GM21529 (cell line): Measurements from ENCODE around the gene MPZL2.

Experiments
- ATAC-seq: cut with Tn5 transposase; IDR thresholded peaks from one replicate; pipeline ENCODE4 v1.9.1; 2021; ENCODE audit not compliant: unreplicated experiment

The MPZL2 gene

DNA sequence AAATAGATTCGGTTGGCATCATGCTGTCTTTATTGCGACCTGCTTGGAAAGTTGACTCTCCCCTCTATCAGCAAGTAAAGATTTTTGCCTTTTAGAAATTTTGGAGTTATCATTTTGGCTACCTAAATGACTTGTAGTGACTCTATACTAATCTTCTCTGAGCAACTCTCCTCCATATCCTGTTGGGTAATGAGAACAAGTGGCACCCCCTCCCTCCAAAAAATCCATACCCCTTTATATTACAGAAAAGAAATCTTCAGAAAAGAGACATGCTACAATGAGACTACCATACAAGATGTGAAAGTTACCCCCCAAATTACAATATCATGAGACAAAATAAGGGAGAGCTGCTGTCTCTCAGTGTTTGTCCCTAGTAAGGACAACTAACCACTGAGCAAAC, 40.5 kb downstream of the MPZL2 start:
- no peak for ATAC-seq

DNA sequence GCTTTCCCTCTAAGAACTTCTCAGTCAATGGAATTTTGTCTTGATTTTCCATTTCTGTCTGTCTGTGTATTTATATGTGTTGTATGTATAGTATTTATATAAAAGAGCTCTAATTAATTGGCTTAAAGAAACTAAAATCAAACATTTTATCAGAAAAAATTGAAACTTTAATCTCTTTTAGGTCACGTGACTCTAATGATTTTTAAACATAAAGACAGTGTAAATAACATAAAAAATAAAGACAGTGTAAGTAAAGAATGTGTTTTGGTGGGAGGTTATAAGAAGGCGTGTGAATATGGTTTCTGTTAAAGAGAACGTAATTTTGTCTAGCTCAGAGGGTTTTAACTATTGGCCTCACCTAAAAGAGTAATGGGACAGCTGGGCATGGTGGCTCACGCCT, 41.7 kb downstream of the MPZL2 start:
- no peak for ATAC-seq

DNA sequence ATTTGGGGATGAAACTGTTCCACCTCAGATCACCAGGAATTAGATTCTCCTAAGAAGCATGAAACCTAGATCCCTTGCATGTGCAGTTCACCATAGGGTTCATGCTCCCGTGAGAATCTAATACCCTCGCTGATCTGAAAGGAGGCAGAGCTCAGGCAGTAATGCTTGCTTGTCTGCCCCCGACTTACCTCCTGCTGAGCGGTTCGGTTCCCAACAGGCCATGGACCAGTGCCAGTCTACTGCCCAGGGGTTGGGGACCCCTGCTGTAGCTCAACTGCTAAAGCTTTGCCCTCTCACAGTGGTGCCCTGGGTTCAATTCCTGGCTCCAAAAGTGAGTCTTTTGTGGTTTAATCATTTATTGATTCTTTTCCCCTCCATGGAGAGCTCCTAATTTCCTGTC, 42.7 kb downstream of the MPZL2 start:
- ATAC-seq: no peak

DNA sequence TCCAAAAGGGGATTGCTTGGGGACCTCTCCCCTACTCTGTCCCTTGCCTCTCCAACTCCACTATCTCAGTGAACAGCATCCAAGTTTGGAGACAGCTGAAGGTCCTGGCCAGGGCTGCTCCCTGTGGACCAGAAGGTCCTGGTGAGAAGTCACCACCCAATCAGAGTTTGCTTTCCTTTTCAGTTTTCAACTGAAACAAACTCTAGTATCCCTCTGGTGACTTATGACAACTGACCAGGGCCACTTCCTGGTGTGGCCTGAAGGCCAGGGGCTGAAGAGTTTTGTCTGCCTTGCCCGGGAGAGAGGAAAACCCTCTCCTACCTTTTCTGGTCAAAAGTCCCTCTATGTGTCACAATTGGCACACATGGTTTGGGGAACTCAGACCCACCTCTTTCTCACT, 44.4 kb downstream of the MPZL2 start:
- ATAC-seq: no peak

DNA sequence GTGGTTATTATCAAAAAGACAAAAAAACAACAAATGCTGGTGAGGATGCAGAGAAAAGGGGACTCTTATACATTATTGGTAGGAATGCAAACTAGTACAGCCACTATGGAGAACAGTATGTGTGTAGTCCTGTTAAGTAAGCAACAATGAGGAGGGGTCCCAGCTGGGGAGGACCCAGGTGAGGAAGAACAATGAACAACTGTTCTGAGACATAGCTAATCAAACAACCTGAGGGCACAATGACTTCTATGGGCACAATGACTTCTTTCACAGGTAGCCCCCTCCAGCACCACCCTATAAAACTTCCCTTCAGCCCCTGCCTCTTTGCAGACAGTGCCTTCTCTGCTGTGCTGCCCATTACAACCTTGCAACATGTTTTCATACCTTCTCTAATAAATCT, 44.9 kb downstream of the MPZL2 start:
- no peak for ATAC-seq

DNA sequence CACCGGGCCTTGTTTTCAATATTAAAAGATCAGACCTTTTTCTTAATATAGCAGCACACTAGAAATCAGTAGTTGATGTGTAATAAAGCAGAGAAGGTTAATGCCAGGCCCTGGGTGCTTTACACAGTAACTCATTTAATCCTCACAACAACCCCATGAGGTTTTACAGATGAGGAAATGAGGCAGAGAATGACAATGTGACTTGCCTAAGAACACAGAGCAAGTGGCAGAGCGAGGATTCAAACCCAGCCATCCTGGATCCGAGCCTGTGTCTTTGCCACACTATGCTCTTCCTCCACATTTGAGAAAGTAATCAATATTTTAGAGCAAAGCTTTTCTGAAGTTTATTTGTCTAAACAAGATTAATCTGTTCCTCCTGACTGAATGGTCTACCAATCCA, 46.5 kb downstream of the MPZL2 start:
- no peak for ATAC-seq

DNA sequence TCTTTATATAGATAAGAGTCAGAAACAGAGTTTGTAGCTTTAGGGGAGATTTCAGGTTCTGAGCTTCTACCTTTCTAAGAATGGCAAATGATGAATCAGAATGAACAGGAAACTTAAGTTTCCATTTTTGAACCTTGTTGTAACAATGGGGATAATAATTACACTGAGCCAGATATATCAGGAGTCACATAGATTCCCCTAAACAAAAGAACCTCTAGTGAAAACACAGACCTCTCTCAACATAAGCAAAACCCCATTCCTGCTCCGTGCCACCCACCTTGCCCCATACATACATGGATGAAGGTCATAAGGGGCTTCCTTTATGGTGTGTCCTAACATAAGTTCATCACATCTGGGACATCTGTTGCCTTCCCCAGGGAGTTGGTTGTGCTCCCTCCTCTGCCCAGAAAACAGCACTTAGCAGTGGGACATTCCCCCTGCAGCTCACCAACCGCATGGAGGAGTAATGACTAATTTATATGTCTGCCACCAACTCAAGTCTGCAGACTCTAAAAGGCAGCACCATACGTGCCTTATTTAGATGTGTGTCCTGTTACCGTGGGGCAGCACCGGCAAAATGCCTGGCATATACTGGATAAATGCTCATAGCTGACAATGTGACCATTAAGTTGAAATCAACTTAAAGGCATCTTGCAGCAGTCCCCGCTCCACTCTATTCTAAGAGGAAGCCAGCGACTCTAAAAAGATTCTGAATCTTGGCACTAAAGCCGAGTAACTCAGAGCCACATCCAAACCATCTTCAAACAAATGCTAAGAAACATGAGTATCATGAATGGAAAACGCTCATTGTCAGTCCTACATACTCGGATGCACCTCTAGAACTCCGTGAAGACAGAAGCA, 47.2 kb downstream of the MPZL2 start:
- ATAC-seq: peak; percentile 56

DNA sequence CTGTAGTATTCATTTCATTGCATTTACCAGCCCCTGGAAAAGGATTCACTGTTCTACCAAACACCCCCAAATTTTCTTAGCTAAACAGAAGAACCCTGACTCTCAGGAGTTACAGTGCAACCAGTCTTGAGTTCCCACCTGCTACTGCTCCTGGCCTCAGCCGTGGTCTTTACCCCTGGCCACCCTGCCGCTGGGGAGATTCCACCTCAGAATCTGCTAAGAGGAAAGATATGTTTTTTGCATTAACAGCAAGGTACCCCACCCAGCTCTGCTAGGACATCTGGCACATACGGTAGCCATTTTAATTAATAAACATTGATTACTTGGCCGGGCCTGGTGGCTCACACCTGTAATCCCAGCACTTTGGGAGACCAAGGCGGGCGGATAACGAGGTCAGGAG, 48.3 kb downstream of the MPZL2 start:
- no peak for ATAC-seq

DNA sequence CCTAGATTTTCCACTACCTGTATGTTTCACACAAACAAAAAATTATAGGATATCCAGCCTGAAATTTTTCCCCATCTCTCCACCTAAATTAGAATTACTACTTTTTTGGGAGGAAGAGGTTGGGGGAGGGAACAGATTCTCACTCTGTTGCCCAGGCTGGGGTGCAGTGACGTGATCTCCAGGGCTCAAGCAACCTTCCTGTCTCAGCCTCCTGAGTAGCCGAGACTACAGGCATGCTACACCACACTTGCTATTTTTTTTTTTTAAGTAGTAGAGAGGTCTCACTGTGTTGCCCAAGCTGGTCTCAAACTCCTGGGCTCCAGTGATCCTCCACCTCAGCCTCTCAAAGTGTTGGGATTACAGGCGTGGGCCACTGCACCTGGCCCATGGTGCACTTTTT, 48.8 kb downstream of the MPZL2 start:
- ATAC-seq: no peak

DNA sequence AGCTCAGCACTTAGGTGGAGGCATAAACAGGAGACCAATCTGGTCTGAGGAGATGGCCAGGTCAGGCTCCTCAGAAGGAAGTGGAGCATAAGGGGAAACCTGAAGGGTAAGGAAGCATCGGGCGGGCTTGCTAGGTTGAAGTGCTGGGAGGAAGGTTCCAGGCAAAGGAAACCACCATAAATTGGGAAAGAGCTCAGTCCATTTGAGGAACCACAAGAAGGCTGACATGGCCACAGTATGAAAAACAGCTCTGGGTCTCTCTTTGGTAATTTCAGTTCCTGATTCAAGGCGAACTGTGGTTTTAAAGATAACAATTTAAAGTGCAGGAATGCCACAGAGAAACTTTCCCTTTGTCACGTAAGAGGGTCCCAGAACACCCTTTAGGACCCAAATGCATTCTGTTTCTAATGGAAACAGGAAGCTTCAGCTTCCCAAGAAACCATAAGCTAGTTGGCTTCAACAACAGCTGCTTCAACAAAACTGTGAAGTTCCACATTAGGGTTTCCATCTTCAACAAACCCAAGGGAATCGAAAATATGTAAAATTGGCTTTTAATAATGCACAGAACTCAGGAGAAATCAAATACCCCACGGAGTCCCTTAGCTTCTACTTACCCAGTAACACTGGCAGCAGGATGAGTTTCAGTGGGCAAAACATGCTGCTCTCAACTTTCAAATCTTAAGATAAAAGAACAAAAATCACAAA, 49.7 kb downstream of the MPZL2 start:
- peak; percentile 48 for ATAC-seq

DNA sequence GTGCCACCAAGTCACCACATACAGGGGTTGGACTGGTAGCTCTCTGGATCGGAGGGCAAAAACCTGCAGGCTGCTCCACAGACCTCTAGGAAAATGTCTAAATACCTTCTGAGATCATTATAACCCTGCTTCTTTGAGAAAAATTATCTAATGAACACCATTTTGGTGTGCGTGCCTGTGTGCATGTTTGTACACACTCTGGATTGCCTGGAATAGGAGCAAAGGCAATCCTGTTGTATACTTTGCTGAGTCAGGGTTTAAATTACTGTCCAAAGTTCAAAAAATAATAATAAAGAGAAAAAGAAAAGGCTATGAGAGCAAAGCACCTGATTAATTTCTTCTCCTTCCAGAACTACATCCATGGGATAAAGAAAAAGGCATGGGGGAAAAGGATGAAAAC, 50.3 kb downstream of the MPZL2 start:
- ATAC-seq: no peak

DNA sequence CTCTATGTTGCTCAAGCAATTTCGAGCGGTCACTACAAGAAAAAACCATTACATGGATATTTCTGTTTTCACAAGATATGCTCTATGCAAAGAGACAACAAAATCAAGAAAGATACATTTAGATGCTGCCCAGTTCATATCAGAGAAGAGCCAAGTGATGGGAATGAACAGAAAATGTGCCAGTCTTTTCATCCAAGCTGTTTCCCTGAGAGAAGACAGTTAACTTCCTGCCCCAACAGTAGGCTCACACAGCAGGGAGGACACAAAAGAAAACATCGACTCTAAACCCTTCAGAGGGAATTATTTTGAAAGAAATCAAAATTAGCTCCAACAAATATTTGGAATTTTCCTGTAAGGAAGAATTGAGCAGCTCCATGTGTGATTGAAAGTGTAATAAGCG, 50.9 kb downstream of the MPZL2 start:
- no peak for ATAC-seq

DNA sequence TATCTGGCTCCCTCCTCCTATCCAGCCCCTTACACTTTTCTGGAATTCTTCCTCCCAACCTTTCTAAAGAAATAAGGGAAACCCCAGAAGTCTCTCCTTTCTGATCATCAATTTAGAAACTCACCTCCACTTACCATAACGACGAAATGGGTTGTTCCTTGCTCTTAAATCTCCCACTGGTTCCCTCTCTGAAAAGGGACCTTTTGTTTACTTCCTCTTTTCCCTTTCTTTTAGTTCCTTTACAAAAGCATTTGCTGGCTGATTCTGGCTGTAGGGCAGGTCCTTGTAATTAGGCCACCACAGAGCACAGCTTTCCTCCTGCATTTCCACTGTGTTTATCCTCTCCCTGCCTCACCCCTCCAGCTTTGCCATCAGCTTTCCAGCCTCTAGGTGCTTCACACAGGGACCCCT, 51.3 kb downstream of the MPZL2 start:
- ATAC-seq: no peak

DNA sequence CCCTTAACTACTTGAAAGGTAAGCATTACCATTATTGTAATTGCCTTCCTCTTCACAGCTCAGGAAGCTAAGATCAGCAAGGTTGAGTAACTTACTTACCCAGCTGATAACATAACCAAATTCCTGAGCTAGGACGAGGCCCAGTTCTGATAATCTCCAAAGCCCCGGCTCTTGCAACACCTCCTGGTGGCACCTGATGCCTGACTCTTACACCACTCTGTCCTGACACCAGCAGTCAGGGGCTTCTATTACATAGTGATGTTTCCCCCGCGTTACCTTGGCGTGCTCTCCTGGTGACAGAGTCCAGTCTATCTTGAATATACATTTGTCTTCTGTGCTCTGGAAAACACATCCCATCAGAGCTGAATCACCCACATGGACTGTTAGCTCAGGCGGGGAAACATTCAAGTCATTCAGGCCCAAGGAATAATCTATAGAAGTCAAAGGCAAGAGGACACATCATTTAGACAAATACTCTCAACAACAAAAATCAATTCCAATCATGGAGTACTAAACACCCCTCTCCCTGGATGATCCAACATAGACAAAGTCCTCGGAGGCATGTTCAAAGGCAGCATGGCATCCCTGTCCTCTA, 51.9 kb downstream of the MPZL2 start:
- no peak for ATAC-seq

DNA sequence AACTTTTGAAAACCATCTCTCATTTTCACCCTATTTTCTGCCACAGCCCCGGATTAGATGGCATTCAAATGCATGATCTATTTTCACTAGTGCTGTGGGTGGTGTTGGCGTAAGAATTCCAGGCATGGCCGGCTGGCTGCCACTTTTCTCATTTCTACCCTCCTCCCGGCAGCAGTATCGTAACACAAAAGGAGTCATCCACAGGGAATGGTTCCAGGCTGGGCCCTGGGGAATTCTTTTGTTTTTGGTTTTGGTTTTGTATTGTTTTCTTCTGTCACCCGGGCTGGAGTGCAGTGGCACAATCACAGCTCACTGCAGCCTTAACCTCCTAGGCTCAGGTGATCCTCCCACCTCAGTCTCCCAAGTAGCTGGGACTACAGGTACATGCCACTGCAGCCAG, 53.1 kb downstream of the MPZL2 start:
- ATAC-seq: no peak

DNA sequence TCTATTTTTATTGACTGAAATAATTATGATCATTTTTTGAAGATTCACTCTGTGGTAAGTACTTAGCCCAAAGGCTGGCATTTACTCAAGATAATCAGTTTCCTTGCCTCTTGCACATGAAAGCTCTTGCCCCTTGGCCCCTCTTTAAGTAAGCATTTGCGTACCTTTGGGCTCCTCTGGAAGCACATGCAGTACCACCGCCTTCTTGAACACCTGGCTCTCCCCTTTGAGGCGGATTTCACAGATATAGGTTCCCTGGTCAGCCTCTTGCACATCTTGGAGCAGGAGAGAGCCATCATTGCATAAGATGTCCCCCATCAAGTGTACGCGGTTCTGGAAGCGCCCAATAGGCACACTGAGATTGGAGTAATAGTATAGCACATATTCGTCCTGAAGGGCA, 53.8 kb downstream of the MPZL2 start:
- no peak for ATAC-seq

DNA sequence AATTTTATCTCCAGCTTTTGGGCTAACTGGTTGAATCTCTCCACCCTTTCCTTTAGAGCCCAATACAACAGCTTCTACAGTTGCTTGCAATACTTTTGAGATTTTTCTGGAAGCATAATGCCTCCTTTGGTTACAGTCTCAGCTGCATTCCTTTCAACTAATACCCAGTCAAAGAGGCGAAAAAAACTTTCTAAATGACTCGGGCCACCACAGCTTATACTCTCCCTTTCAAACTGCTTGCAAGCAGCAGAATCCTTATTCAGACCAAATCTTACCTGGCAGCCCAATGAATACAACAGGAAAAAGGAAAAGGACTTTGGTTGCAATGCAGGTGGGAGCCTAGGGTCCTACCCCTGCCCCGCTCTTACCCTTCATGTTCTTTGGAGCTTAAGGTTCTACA, 55.1 kb downstream of the MPZL2 start:
- no peak for ATAC-seq

DNA sequence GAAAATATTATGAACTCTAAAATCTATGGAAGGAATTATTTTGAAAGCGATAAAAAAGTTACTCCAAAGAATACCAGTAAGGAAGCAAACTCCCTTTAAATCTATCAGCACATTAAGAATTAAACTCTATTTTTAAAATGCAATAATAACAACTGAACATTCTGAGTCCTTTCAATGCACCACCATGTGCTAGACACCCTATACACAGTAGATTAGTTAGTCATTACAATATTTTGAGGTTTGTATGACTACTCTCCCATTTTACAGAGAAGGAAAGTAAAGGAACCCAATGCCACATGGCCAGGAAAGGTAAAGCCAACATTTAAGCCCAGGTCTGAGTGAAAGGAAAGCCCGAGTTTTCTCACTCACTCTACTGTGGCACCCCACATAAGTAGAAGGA, 57.0 kb downstream of the MPZL2 start:
- ATAC-seq: no peak

DNA sequence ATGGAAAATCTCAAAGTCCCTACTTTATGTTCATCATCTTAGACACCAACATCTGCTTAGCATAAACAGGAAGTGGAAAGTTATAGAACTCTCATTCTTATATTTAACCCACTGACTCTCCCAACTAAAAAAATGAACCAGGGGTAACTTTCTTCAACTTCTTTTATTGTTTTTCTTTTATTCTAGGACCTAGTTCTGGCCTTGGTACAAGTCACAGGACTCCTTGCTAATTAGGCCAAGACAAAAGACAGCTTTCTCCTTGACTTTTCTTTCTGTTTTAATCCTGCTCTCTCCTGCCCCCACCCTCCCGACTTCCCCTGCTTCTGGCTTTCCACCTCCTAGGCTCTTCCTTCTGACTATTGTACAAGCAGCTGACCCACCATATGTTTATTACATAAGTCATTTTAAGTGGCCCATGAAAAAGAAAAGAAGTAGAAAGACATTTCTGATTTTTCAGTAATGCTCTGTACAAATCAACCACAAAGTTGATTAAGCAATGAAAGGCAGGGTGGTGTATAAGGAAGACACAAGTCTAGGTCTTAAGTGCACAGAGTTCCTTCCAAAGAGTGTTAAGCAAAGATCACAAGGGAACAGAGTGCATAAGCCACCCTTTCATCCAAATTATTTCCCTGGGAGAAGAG, 57.6 kb downstream of the MPZL2 start:
- ATAC-seq: no peak

DNA sequence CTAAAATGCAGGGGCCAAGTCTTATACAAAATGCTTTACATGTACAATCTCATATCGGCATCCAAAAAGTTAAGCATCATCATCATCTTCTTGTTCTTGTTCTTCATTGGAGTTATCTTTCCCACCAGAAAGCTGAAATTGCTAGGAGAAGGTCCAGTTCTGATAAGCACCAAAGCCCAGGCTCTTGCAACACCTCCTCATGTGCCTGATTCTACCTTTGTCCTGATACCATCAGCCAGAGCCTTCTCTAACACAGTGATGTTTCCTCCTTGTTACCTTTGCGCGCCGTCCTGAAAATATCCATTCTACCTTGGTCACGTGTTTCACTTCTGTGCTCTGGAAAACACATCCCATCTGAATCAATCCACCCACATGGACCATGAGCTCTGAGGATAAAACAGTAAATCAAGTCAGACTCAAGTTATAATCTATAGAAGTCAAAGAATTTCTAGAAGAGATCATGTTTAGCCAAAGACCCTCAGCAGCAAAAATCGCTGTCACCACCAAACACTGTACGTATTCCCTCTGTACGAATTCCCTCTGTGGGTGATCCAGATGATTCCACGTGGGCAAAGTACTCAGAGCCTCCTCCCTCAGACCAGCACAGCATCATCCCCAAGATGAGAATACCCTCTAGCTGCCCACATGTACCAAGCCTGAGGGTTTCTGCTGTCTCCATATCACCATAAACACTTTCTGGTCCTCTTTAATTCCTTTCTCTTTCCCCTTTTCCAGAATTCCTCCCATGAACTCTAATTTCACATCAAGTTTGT, 58.3 kb downstream of the MPZL2 start:
- no peak for ATAC-seq
